ENCODE measurements around the gene MICOS13. TPM values are rescaled to one million over a fixed set of nuclear protein-coding genes. Genes with fewer than 3 reads are reported as not detected.

The MICOS13 gene
- 90.4 TPM for total RNA-seq

DNA sequence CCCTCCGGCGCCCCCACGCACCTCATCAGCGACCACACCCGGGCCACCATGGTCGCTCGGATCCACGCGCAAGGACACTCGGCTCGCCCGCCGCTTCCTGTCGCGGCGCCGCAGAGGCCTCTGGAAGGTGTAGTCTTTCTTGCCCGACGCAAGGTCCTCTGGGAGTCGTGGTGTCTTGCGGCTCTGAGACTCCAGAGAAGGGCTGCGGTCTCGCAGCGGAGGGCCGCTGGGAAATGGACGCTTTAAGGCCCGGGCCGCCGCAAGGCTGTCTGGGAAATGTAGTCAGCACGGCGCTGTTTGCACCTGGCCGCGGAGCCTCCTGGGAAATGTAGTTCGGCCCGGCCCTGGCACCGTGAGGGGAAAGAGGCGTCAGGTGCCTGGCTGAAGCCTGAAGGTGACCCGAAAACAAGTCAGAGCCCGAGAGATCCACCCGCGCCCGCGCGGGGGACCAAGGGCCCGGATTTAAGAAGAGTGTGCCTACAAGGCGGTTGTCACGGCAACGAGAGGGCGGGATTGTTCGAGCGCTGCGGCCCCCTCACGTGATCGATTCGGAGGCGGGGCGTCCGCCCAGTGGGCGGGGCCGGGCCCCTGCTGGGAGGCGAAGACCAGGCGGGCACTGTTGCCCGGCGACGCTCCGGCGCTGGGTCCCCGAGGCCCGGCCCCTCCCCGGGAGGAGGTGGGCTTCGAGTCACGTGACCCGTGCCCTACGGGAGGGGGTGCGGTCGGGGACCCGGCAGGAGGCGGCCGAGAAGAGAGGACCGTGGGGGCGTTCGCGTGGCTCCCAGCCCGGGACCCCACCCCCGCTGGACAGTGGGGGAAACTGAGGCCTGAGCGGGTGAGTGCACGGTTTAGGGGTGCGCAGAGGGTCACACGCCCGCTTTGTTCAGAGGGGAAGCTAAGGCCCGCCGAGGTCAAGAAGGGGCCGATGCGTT lies at the start of gene MICOS13, which contains the start of gene HSD11B1L:
MICOS13 (minus strand) TSS at position 80 of the 932 bp plus-strand sequence; CDS start at position 50, 30 bp downstream.
HSD11B1L (plus strand) TSS at position 591 of the 932 bp plus-strand sequence. CDS start 3,806 bp downstream, outside the sequence.

DNA sequence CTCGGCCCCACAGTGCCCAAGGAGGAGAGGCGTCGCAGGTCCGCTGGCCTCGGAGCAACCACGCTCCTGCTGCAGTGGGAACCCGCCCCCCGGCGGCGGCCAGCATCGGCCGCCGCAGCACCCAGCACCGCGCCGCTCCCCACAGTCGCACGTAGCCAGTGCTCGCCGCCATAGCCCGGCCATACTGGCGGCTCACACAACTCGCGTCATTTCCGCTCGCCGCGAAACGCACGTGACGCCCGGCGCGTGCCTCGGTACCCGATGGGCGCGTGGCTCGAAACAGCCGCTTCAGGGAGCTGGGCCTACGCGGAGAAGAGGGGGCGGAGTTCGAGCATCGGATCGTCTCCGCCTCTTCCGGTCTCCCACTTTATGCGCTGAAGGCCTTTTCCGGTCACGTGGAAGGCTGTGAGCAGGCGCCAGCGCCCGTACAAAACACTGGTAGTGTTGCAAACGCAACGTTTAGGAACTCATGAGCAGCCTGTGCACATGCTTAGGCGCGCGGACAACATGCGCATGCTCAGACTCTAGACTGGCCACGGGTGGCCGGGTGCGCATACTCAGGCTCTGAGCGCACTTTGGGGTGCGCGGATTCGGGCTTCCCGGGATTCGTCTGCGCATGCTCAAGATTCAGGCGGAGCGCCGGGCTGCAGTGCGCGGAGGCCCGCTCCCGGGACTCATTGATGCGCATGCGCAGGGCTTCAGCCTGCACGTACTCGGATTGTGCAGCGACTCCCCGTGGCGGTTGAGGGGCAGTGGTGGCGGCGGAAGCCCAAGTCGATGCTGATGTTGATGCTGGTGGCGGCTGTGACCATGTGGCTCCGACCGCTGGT lies 39.9 kb upstream of the MICOS13 start, which contains the start of the genes CATSPERD and LONP1:
CATSPERD (plus strand) TSS at position 677 of the 830 bp plus-strand sequence; CDS start at position 778, 101 bp downstream.
LONP1 (minus strand) TSS at position 186 of the 830 bp plus-strand sequence; CDS start at position 172, 14 bp downstream.

DNA sequence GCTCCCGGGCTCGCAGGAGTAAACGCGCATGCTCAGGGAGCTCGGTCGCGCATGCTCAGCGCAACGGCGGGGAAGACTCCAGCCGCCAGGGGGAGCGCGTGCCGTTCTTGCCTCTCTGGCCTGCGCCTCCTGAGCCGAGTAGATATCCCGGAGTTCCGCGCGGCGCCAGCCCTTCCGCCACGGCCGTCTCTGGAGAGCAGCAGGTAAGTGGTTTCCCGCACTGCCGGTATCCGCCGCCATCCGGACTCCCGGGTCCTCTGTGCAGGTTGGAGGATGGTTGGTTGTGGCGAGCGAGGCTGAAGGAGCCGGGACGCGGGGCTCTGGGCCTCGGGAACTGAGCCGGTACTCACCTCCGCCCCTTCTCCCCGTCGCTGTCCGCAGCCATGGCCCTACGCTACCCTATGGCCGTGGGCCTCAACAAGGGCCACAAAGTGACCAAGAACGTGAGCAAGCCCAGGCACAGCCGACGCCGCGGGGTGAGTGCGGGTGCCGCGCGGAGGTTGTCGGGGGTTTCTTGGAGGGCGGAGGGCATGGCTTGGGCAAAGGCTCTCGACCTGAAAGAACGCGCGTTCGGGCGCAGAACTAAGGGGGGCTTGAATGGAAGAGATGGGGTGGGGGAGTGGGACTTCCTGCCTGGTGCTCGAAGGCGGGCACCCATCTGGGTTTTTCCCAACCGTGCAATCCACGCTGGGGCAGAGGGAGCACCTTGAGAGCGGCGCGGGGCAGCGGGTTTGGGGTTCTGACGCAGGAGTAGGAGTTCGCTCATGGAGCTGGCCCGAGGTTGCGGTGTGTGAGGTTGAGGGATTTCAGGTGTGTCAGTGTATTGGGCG lies 10.0 kb upstream of the MICOS13 start, which contains the start of gene RPL36:
RPL36 (plus strand) TSS at position 171 of the 830 bp plus-strand sequence; CDS start at position 384, 213 bp downstream.

Other genes with a start within 250 kb of the MICOS13 start
- gene ZNRF4, start 225.1 kb downstream of the MICOS13 start, total RNA-seq: not detected
- 0.93 TPM for gene TINCR, start 112.6 kb downstream of the MICOS13 start, total RNA-seq
- 80.2 TPM for gene SAFB2, start 57.7 kb downstream of the MICOS13 start, total RNA-seq
- gene SAFB, start 57.4 kb downstream of the MICOS13 start, total RNA-seq: 118 TPM
- 12.6 TPM for gene HSD11B1L, start 511 bp upstream of the MICOS13 start, total RNA-seq
- 754 TPM for gene RPL36, start 9.8 kb upstream of the MICOS13 start, total RNA-seq
- gene LONP1, start 39.6 kb upstream of the MICOS13 start, total RNA-seq: 83.1 TPM
- not detected for gene CATSPERD, start 40.1 kb upstream of the MICOS13 start, total RNA-seq
- gene PRR22, start 104.2 kb upstream of the MICOS13 start, total RNA-seq: 1.1 TPM
- 31.2 TPM for gene DUS3L, start 110.6 kb upstream of the MICOS13 start, total RNA-seq
- gene NRTN, start 124.6 kb upstream of the MICOS13 start, total RNA-seq: 2.9 TPM
- gene FUT6, start 159.2 kb upstream of the MICOS13 start, total RNA-seq: 19.0 TPM
- 0.41 TPM for gene FUT3, start 170.9 kb upstream of the MICOS13 start, total RNA-seq
- not detected for gene FUT5, start 190.0 kb upstream of the MICOS13 start, total RNA-seq
- 134 TPM for gene NDUFA11, start 223.3 kb upstream of the MICOS13 start, total RNA-seq
- 13.4 TPM for gene VMAC, start 224.4 kb upstream of the MICOS13 start, total RNA-seq
- 59.2 TPM for gene CAPS, start 233.7 kb upstream of the MICOS13 start, total RNA-seq

Measured in metanephros (tissue), 1 donor.